A673 (cell line): Measurements from ENCODE around the gene CYBRD1.

Source experiments
- EZH2 ChIP-seq: fragments of 200-600 bp; sonication (generic); IDR thresholded peaks from 2 replicates; pipeline ENCODE4 v1.6.1; 2017; ENCODE audit warnings: borderline replicate concordance, low read depth, mild to moderate bottlenecking, mixed read lengths, antibody characterized with exemption, low read length; ENCODE audit not compliant: poor library complexity, severe bottlenecking
- TF ChIP-seq, protein P1 (sequence below): fragments of 300-800, 200-600 bp; sonication (generic); conservative IDR thresholded peaks from 2 replicates; pipeline ENCODE4 v1.5.1; 2017; ENCODE audit warnings: low read depth, mild to moderate bottlenecking, antibody characterized with exemption, low read length, moderate library complexity, mixed read lengths

DNA sequence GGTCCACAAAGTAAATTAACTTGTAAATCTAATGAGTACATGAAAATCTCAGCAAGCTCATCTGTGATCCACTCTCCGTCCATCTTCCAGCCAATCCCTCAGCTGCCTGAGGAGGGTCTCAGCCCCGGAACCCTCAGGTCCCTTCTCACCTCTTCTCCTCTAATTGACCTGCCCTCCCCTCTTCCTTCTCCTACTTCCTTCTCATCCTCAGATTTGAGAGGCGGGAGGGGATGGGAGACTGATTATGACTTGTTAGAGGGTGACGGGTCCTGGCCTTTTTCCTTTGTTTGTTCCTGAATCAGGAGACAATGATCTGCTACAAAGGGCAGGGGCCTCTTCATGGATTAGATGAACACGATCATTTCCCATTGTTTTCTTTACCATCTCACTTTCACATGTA lies 80.1 kb downstream of the CYBRD1 start:
- no peak for TF ChIP-seq EZH2
- TF ChIP-seq, protein P1, sequence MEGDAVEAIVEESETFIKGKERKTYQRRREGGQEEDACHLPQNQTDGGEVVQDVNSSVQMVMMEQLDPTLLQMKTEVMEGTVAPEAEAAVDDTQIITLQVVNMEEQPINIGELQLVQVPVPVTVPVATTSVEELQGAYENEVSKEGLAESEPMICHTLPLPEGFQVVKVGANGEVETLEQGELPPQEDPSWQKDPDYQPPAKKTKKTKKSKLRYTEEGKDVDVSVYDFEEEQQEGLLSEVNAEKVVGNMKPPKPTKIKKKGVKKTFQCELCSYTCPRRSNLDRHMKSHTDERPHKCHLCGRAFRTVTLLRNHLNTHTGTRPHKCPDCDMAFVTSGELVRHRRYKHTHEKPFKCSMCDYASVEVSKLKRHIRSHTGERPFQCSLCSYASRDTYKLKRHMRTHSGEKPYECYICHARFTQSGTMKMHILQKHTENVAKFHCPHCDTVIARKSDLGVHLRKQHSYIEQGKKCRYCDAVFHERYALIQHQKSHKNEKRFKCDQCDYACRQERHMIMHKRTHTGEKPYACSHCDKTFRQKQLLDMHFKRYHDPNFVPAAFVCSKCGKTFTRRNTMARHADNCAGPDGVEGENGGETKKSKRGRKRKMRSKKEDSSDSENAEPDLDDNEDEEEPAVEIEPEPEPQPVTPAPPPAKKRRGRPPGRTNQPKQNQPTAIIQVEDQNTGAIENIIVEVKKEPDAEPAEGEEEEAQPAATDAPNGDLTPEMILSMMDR, result no peak
